SW 1271 (cell line): ENCODE results near the gene PRCD.
A peak's percentile ranks its signal among the peaks of the same experiment; 100 is the strongest.

ENCODE experiments used
- DNase-seq, 2 experiments: peaks; one replicate each; lab custom pipeline; 2025; lab: John Stamatoyannopoulos, UW

The PRCD gene, protein sequence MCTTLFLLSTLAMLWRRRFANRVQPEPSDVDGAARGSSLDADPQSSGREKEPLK

DNA sequence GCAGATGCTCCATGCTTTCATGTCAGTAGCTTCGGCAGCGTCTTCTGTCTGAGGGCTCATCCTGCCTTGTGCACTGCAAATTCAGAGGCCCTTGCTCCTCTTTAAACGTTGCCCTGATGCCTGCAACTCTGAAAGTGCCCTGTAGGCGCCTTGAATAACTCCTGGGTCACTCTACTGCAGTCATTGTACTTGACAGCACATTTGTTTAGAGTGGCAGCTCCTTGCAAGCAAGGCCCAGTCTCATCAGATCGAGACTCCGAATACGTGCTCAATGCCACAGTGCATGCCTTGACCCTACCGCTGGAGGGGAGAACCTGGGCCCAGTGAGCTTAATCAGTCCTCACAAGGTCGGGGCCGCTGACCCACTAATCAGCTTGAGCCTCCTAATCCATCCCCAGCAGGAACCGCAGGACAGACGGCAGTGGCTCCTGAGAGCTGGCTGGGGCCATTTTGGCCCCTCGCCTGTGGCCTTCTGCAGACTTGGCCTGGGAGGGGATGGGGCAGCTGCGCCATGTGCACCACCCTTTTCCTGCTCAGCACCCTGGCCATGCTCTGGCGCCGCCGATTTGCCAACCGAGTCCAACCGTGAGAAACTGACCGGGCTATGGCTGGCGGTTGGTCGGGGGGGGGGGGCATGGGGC, at the start of gene PRCD:
Gene PRCD, plus strand, starts transcription at position 414 of the 641 bp plus-strand sequence. Its CDS starts 98 bp downstream, at position 512.
- DNase-seq, result no peak

DNA sequence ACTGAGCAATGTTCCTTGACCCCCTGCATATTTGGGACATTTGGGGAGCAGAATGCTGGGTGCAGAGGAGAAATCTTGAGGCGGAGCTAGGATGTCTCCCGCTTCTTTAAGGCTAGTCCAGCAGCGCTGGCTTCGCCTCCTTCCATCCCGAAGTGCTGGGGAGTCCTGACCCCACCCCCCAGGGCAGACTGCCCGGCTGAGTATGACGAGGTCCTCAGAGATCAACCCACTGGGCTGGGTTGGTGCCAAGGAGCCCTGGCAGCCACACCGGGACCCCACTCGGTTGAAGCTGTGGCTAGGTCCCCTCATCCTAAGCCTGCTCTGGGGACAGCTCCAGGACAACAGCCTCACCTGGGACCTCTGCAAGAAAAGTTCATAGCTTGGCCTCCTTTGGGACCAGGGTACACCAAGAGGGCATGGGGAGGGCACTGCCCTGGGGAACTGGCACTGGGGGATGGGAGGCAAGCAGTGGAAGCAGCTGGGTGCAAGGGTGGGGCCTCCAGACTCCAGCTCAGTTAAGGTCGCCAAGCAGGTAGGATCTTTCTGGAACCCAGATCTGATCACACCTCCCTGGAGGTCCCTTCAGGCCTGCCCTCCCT, 49.6 kb upstream of the PRCD start:
- no peak for DNase-seq

DNA sequence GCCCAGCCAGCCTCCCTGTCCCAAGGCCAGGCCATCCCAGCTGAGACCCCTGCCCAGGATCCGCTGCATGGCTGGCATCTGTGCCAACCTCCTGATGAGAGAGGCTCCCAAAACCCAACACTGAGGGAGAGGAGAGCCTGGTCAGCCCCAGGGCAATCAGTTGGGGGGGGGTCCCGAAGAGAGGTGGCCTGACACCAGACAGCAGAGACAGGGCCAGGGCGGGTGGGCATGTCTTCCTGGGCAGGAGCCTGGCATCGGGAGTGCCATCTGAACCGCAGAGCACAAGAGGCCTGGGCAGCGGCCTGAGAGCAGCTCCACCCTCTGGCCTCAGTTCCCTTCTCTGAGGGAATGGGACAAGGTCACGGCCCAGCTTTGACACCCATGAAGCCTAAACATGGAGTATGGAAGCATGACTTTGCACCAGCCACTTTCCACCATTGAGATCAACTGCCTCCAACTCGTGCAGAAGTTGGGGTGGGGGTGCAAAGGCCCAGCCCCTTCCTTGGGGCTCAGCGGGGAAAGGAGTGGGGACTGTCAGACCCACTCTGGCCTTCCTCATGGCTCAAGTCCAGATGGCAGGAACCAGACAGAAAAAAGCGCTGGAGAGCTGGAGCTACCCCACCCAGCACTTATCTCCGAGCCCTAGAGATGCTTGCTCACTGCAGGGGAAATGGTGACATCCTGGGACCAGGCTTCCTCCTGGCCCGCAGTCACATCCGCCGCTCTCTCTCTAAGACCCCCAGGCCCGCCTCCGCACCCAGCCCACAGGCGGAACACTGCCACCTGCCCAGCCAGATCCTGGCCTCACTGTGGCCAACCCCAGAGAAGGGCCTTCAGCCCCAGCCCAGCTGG, 48.3 kb upstream of the PRCD start:
- DNase-seq, result no peak

DNA sequence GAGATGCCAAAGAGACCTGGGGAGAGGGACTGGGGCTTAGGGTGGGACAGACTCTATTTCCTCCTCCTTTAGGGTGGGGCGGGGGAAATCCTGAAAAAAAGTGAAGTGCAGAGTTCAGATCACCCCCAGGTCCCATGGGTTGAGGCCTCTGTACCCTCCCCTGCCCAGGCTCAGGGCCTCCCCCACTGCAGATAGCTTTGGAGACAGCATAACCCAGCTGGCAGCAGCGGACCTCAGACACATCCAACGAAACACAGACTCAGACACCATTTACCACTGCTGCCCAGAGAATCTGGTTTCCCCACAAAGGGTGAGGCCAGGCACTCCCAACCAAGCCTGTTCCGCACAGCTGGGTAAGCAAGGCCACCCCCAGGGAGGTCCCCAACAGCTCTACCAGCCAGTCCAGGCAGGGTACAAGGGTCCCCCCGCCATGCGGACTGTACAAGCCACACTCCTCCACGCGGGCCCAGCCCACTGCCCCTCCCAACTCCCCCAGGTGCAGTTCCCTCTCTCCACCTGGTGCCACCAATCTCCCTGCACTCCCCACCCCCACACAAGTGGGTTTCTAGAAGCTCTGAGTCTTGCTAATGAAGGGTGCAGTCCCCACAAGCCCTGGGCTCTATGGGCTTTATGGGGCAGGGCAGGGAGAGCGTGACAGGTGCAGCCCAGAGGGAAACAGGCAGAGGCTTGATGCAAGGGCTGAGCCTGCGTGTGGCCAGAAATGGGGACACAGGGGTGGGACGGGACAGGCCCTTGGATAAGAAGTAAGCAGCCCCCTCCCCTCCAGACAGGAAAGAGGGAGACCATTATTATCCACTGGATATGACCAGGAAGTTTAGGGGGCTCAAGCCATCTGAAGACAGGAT, 47.5 kb upstream of the PRCD start:
- no peak for DNase-seq

DNA sequence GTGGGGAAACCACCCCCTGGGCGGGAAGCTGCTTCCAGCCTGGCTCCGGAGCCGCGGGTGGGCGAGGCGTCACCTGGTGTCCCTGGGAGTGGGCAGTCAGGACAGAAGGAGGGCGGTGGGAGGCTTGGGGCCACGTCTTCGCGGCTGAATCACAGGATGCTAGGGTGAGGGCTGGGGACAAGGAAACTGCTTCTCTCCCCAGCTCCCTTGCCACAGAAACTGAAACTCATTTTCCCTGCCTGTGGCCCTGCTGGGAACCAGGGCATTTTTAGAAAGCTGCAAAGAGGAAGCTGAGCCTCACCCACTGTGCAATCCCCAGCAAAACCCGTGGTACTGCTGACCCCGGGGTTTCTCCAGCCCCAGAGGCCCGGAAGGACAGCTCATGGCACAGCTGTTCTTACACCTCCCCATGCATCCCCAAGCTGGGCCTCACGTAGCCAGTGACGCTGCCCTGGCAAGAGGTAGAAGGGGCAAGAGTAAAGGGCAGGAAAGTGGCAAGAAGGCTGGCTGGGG, 46.8 kb upstream of the PRCD start:
- DNase-seq, result peak; percentile 42 to 57

DNA sequence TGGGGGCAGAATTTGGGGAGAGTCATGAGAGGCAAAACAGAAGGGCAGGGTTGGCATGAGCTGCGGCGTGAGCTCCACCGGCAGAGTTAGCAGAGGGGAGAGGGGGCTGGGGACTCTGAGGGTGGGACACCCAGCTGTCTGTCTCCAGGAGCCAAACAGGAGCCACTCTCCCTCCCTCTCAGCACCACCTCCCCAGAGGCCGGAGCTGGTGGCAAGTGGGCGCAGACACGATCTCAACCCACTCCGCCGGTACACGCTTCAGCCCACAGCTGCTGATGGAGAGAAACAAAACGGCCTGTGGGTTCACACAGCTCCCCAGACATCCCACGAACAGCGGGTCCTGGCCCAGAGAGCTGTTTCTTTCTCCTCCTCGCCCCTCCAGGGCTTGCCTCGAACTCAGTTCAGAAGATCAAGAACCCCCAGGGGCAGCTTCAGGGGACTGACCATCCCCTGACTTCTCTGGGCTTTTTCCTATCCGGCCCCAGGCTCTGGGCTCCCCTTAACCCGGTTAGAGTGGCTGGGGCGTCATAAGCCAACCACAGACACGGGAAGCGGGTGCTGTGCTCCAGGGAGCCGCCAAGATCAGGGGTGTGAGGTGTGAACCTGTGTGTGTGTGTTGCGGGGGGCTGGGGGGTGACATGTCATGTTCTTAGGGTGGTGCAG, 46.2 kb upstream of the PRCD start:
- no peak for DNase-seq

DNA sequence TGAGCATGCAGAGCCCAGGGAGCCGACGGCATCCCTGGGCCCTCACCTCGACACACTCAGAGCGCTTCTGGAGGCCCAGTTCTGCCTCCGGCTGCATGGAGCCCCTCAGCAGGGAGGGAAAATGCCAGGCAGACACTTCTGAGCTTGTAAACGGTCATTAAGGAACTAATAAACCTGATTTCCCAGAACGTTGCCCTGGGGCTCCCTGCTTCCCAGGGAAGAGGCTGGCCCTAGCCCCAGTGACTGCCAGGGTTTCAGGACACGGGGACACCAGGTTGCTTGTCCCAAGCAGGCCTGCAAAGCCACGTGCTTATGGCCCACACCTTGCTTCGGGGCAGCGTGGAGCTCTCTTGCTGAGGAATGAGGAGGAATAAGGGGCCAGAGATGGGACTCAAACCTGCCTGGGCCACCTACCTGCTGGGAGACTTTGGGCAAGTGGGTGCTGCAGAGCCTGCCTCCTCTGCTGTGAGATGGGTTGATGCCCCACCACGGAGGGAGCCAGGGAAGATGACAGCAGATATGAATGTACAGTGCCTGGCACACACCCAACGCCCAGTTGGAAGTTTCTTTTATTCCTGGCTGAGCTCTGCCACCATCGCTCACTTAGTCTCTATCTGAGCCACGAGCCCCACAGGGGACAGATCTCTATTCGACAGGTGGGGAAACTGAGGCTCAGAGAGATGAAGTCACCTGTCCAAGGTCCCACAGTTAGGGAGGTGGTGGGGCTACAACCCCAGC, 44.0 kb upstream of the PRCD start:
- DNase-seq, result no peak

DNA sequence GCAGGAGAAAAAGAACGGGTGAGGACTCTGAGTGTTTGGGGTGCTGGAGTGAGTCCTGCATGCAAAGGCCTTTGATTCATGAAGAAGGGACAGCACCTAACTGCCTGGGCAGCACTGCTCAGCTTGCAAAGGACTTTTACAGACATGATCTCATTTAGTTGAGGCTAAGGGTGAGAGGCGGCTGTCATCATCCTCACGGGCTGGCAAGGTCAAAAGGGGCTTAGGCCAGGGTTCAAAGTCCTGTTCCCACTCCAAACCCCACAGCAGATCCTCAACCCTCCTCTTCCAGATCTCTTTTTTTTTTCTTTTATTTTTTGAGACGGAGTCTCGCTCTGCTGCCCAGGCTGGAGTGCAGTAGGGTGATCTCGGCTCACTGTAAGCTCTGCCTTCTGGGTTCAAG, 43.4 kb upstream of the PRCD start:
- DNase-seq, result no peak

DNA sequence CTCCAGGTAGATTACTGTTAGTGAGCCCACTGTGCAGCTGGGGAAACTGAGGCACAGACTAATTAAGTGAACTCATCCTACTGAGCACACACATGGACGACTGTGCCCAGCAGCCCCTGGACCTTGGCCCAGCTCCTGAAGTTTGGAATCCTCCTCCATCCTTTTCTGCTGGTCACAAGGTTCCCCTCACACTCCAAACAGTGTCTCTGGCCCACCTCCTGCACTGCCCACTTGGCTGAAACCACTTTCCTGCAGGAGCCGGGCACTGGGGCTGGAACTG, 42.2 kb upstream of the PRCD start:
- no peak for DNase-seq

DNA sequence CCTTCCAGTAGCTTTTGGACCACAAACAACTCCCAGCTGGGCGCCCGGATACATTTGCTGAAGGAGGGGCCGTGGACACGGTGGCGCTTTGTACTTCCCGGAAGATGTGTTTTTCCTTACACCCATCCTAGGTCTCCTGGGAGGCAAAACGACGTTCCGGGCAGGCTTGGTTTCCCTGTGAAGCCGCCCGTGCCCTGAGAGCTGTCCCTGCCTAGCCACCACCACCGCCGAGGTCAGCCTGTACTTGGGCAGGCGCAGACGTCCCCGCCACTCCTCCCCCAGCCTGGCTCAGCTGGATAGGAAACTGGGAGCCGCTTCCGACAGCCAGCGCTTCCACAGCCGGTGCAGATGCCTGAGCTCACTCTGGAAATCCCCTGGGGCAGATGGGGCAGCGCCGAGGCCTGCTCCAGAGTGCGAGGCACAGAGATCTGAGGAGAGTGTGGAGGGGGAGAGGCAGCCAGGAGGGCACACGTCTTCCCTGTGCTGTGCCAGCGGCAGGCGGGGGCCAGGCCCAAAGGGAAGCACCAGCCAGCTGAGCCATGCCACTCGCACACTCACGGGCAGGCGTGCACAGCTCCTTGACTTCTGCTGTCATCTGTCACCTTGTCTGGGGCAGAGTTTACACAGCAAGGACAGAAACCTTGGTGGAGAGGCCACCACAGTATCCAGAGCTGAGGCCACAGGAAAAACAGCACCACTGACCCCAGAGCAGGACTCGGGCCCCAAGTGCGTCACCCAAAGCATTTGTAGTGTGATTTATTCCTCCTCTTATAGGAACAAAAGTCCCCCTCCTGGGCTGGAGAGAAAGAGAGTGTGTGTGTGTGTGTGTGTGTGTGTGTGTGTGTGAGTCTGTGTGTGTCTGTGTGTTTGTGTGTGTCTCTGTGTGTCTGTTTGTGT, 41.6 kb upstream of the PRCD start:
- peak in 1 of 2 experiments; percentile 41 for DNase-seq

DNA sequence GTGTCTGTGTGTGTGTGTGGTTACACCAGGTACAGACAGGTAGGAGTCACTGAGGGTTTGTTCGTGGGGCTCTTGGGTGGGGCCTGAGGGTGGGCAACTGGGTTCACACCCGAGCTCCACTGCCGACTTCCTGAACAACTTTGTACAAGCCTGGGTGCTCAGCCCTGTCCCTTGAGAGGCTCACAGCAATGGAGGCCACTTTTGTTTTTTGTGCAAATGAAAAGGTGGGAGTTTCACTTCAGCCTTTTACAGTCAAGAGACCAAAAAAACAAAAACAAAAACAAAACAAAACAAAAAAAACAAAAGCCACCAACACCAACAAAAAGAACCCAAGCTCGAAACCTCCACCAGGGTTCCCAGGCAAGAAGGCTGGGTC, 41.0 kb upstream of the PRCD start:
- no peak for DNase-seq

DNA sequence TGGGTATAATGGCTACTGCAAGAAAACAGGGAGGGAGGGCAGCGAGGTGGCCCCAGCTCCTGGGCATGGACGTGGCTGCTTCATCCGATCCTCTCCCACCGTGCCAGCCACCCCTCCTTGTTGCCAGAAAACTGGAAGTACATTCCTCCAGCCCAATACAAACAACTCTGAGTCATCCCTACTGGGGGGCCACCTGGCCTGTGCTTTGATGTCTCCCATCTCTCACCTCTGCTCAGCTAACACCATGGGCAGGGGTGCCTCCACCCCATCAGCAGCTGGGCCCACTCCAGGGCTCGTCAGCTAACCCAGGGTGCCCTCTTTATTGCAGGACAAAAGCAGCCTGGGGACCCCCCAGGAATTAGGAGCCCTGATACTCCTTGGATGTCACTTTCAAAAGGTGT, 40.6 kb upstream of the PRCD start:
- DNase-seq, result no peak

DNA sequence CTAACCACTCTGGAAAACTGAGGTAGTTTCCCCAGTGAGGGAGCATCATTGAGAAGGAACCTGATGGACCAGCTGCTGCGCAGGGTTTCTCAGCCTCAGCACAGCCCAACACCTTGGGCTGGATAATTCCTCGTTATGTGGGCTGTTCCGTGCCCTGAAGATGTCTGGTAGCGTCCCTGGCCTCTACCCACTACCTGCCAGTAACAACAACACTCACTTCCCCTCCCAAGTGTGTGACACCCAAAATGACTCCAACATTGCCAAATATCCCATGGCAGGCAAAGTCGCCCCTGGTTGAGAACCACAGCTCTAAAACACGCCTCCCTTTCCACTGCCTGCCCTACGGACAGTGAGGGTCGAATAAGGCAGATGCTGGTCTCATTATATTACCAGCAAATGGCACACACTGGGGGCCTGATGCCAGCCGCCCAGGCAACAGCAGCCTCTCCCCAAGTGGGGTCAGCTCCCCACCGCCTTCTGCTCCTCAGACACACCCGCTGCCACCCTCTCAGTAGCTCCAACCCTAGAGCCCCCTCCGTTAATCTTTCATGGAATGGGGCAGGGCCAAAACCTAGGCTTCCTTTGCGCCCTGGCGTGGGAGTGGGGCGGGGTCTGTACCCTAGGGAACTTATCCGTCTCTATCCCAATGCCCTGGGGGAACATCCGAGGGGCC, 39.6 kb upstream of the PRCD start:
- no peak for DNase-seq

DNA sequence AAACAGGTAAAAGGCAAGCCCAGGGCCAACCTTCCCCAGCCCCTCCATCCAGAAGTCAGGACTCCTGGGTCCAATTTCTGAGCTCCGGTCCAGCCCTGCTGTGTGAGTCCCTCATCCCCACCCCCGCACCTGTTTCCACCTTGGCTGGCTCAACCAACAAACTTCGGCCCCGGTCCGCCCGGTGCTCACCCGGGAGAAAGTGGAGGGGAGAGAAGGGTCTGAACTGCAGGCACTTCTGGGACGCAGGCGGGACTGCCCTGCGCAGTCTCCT, 39.2 kb upstream of the PRCD start:
- no peak for DNase-seq

DNA sequence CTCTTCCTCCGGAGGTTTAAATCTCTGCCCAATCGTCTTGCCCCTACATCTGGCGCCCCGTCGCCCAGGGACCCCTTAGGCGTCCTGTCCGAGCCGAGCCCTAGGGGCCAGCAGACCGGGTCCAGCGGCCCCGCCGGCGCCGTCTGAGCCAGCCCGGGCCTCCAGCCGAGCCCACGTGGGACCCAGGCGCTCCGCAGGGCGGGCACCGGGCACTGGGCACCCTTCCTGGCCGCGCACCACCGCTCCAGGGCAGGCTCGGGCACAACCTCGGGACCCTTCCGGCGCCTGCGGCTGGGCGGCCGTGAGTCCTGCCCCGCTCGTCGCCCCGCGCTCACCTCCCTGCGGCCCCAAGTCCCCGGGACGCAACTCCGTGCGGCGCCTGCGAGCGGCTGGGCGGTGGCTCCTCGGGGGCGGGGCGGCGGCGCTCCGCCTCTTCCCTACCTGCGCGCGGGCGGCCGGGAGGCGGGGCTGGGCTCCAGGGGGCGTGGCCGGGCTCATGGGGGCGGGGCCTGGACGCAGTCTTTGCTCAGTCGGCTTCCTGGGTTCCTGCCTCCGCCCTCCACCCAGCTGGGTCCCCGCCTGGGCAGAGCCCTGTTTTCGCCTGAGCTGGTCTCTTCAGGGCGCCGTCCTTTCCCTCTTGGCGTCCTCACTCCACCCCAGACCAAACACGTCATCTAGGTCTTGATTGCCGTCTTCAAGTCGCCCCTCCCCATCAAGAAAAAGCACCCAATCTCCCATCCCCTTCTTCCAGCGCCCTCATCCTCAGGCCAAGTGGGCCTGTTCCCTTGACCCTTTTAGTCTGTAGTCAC, 38.6 kb upstream of the PRCD start, which contains the start of gene RHBDF2:
Gene RHBDF2, minus strand, starts transcription at position 406 of the 809 bp plus-strand sequence. CDS start 19,899 bp downstream, outside the sequence.
- peak in 1 of 2 experiments; percentile 68 for DNase-seq

DNA sequence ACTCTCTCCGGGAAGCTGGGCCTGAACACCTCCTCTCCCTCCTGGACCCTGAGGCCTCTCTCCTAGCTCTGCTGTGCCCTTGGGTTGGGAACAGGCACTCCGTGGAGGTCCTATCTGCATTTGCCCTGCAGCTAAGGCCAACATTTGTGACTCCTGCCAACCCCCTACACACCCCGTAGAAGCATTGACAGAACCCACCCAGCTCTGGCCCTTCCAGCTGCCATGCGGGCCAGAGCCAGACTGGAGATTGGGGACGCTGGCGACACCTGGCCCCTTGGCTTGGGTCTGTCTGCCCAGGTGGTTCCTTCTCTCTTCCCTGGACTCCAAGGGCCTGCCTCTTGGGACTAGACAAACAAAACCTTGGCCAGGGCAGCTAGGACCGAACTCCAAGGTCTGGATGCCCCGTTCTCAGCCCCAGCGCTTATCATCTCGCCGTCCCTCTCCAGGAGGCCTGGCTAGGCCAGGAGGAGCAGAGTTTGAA, 38.0 kb upstream of the PRCD start:
- no peak for DNase-seq

DNA sequence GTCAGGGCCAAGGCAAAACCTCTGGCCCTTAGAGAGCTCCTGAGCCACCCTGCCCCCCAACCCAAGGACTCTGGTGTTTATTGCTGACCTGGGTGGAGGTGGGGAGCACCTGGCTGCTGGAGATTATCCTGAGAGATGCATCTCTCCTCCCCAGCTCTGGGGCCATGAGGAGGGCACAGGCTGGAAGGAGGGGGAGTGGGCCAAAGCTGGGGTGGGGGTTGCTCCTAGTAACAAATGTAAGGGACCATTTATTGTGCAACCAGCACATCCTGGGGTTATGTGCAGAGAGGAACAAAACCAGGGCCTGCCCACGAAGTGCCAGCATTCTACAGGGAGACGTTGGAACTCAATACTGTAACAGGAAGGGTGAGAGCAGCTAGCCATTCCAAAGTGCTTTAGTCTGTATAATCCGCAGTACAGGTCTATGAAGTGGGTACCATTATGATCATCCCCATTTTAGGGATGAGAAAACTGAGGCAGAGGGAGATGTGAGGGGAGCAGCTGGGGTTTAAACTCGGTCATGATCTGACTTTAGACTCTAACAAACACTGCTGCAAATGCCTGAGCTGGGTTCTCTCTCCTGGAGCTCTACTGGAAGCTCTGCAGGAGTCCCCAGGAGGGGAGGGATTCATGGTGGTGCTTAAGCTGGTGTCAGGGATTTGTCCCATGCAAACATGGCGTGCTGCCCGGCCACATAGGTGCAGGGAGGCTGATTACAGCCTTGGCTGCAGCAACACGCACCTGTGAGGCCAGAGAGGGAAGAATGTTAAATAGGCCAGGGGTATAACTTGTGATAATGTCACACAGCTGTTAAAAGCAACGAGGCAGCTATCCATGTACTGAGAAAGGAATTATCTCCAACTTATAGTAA, 37.3 kb upstream of the PRCD start:
- DNase-seq, result no peak
